ENCODE results near the gene TP53AIP1.

The TP53AIP1 gene

DNA sequence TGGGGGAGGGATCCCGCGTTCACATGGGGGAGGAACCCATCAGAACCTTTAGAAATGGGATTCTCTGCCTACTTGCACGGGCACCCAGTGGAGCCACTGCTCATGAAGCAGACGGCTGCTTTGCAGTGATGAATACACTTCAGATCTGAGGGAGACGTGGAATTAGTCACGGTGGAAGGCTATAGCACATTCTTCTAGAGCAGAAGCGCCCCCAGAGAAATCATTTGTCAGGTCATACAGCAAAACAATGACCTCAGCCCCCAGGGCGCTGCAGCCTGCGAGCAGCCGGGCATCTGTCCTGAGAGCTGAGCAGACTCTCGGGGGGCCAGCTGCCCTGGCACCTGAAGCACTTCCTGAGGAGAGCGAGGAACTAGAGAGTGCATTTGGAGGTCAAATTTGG is 12.7 kb downstream of the TP53AIP1 start:
- no peak for TF ChIP-seq HDGF (IDR thresholded peaks at IDR 0.05; ENCODE audit: borderline replicate concordance)
- no peak for TF ChIP-seq FOXK2 (IDR thresholded peaks at IDR 0.05)
- no peak for TF ChIP-seq ZNF384 (IDR thresholded peaks at IDR 0.05)
- no peak for TF ChIP-seq LEF1 (IDR thresholded peaks at IDR 0.05; ENCODE audit: borderline replicate concordance)
- no peak for TF ChIP-seq NFRKB (IDR thresholded peaks at IDR 0.05)
- no peak for TF ChIP-seq ARNT (IDR thresholded peaks at IDR 0.05)
- TF ChIP-seq FOXM1 (IDR thresholded peaks at IDR 0.05; ENCODE audit: borderline replicate concordance), result no peak
- TF ChIP-seq L3MBTL2 (conservative IDR thresholded peaks at IDR 0.05), result no peak
- no peak for TF ChIP-seq TARDBP (IDR thresholded peaks at IDR 0.05)
- TF ChIP-seq BHLHE40 (IDR thresholded peaks at IDR 0.05; ENCODE audit: borderline replicate concordance), result no peak
- TF ChIP-seq SUZ12 (IDR thresholded peaks at IDR 0.05), result no peak
- no peak for TF ChIP-seq FOXA1 (IDR thresholded peaks at IDR 0.05)
- CTCF ChIA-PET, result interaction anchor here (1.0 kb wide), 1 partner anchor 44 kb away, joined by 3 read pairs; no protein-coding TSS in a partner anchor
- no peak for DNase-seq (ENCODE audit: extremely low spot score)
- POLR2A ChIA-PET, result no interaction called here

DNA sequence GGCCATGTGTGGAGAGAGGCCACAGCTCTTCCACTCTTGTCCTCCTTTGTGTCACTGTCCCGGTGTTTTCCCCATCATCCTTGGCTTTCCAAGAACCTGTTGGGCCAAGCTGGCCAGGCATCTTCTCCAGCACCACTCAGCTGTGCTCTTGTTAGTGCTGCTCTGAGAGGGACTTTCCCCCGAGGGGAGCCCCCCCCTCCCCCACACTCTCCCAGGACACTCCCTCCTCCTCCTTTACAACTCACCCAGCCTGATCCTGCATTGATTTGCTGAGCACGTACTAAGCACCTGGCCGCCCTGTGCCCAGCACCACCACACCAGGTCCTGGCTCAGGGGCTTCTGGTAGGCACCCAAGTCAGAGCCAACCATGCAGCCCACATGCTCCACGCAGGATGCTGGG is 13.2 kb downstream of the TP53AIP1 start:
- CTCF ChIA-PET, result interaction anchor here (1.0 kb wide), 1 partner anchor 43 kb away, joined by 3 read pairs; no protein-coding TSS in a partner anchor
- POLR2A ChIA-PET, result no interaction called here
- no peak for DNase-seq (ENCODE audit: extremely low spot score)
- no peak for TF ChIP-seq L3MBTL2 (conservative IDR thresholded peaks at IDR 0.05)
- TF ChIP-seq BHLHE40 (IDR thresholded peaks at IDR 0.05; ENCODE audit: borderline replicate concordance), result no peak
- no peak for TF ChIP-seq LEF1 (IDR thresholded peaks at IDR 0.05; ENCODE audit: borderline replicate concordance)
- TF ChIP-seq HDGF (IDR thresholded peaks at IDR 0.05; ENCODE audit: borderline replicate concordance), result no peak
- no peak for TF ChIP-seq SUZ12 (IDR thresholded peaks at IDR 0.05)
- TF ChIP-seq ELF4 (IDR thresholded peaks at IDR 0.05), result no peak
- TF ChIP-seq, protein P1, sequence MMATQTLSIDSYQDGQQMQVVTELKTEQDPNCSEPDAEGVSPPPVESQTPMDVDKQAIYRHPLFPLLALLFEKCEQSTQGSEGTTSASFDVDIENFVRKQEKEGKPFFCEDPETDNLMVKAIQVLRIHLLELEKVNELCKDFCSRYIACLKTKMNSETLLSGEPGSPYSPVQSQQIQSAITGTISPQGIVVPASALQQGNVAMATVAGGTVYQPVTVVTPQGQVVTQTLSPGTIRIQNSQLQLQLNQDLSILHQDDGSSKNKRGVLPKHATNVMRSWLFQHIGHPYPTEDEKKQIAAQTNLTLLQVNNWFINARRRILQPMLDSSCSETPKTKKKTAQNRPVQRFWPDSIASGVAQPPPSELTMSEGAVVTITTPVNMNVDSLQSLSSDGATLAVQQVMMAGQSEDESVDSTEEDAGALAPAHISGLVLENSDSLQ (IDR thresholded peaks at IDR 0.05), result no peak
- TF ChIP-seq FOXK2 (IDR thresholded peaks at IDR 0.05), result no peak
- no peak for TF ChIP-seq SP1 (IDR thresholded peaks at IDR 0.05)
- no peak for TF ChIP-seq NFRKB (IDR thresholded peaks at IDR 0.05)
- TF ChIP-seq ZNF384 (IDR thresholded peaks at IDR 0.05), result no peak
- no peak for TF ChIP-seq CTBP1 (IDR thresholded peaks at IDR 0.05; ENCODE audit: borderline replicate concordance)
- TF ChIP-seq TARDBP (IDR thresholded peaks at IDR 0.05), result no peak
- TF ChIP-seq ARNT (IDR thresholded peaks at IDR 0.05), result no peak
- TF ChIP-seq FOXA1 (IDR thresholded peaks at IDR 0.05), result no peak
- TF ChIP-seq FOXM1 (IDR thresholded peaks at IDR 0.05; ENCODE audit: borderline replicate concordance), result no peak

DNA sequence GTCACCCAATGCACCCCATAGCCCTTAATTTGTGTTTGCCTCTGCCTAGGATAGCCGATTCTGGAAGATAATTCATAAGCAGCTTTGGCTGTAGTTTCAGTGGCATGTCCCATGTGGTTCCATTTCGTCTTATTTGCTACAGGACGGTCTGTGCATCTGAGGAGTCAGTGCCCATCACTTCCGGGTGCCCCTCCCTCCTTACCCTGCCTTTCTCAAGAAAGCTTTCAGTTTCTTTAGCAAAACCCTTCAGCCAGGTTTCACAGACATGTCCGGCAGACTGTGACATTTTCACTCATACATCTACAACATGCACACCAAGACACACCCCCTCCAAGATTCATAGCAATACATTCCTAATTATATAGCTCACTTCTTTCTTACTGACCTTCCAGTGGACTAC is 14.3 kb downstream of the TP53AIP1 start:
- CTCF ChIA-PET, result interaction anchor here (1.2 kb wide), 1 partner anchor 43 kb away, joined by 3 read pairs; no protein-coding TSS in a partner anchor
- no peak for DNase-seq (ENCODE audit: extremely low spot score)
- POLR2A ChIA-PET, result no interaction called here
- TF ChIP-seq SUZ12 (IDR thresholded peaks at IDR 0.05) (no peak), TARDBP (IDR thresholded peaks at IDR 0.05) (no peak), BHLHE40 (IDR thresholded peaks at IDR 0.05; ENCODE audit: borderline replicate concordance) (no peak), ARNT (IDR thresholded peaks at IDR 0.05) (no peak), ELF4 (IDR thresholded peaks at IDR 0.05) (no peak)
- TF ChIP-seq, protein P1 (IDR thresholded peaks at IDR 0.05), result no peak

DNA sequence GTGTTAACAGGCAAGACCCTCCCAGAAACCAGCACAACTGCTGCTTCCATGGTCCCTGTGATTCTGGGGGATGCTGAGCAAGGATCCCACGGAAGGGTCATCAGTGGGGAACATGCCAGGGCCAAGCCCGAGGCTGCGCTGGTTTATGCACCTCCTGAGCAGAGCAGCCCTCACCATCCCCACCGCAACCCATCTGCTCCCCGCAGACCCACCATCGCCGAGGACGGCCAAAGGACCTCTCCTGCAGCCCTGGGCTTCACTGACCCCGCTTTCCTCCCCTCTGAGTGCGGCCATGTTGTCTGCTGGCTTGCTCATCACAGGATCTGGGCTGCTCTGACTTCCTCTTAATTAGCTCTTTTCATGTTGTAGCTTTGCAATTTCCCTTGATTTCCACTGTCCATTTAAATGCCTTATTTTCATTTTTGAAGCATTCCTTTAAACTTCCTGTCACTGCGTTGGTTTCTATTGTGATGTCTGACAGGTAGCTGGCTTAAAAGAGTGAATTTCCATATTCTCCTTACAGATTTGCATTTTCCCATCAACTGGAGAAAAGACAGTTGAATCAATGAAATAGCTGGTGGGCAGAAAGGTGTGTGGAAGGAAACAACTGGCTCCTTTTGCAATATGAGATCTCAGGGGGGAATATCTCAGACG is 14.9 kb downstream of the TP53AIP1 start:
- ChIA-PET CTCF (interaction anchor here (1.2 kb wide), 1 partner anchor 42 kb away, joined by 3 read pairs; no protein-coding TSS in a partner anchor), POLR2A (no interaction called here)
- TF ChIP-seq FOXK2 (IDR thresholded peaks at IDR 0.05) (no peak), HDGF (IDR thresholded peaks at IDR 0.05; ENCODE audit: borderline replicate concordance) (no peak), SUZ12 (IDR thresholded peaks at IDR 0.05) (no peak), L3MBTL2 (conservative IDR thresholded peaks at IDR 0.05) (no peak), BHLHE40 (IDR thresholded peaks at IDR 0.05; ENCODE audit: borderline replicate concordance) (no peak), SP1 (IDR thresholded peaks at IDR 0.05) (no peak), ARNT (IDR thresholded peaks at IDR 0.05) (no peak), LEF1 (IDR thresholded peaks at IDR 0.05; ENCODE audit: borderline replicate concordance) (no peak), FOXM1 (IDR thresholded peaks at IDR 0.05; ENCODE audit: borderline replicate concordance) (no peak), NFRKB (IDR thresholded peaks at IDR 0.05) (no peak), TARDBP (IDR thresholded peaks at IDR 0.05) (no peak), ELF4 (IDR thresholded peaks at IDR 0.05) (no peak), FOXA1 (IDR thresholded peaks at IDR 0.05) (no peak)
- no peak for DNase-seq (ENCODE audit: extremely low spot score)

DNA sequence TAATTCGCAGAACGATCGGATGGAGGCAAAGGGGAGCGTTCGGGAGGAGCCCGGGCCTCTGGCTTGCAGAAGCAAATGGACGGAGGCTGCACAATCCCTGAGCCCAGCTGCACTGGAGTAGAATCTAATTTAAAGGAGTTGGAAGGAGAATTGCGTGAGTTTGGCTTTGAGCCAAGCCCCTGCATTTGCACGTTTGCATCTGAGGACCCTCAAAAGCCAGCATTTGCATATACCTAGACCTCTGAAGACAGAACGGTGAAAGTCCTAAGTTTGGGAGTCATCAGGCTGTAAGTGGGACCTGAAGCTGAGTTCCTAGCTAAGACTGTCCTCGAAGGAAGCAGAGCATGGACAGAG is 15.6 kb downstream of the TP53AIP1 start:
- POLR2A ChIA-PET, result no interaction called here
- TF ChIP-seq CTBP1 (IDR thresholded peaks at IDR 0.05; ENCODE audit: borderline replicate concordance), result no peak
- TF ChIP-seq ARNT (IDR thresholded peaks at IDR 0.05), result no peak
- TF ChIP-seq LEF1 (IDR thresholded peaks at IDR 0.05; ENCODE audit: borderline replicate concordance), result no peak
- no peak for TF ChIP-seq L3MBTL2 (conservative IDR thresholded peaks at IDR 0.05)
- no peak for TF ChIP-seq TARDBP (IDR thresholded peaks at IDR 0.05)
- TF ChIP-seq ZNF384 (IDR thresholded peaks at IDR 0.05), result no peak
- TF ChIP-seq FOXK2 (IDR thresholded peaks at IDR 0.05), result no peak
- TF ChIP-seq NFRKB (IDR thresholded peaks at IDR 0.05), result no peak
- TF ChIP-seq FOXA1 (IDR thresholded peaks at IDR 0.05), result no peak
- TF ChIP-seq FOXM1 (IDR thresholded peaks at IDR 0.05; ENCODE audit: borderline replicate concordance), result no peak
- CTCF ChIA-PET, result no interaction called here

DNA sequence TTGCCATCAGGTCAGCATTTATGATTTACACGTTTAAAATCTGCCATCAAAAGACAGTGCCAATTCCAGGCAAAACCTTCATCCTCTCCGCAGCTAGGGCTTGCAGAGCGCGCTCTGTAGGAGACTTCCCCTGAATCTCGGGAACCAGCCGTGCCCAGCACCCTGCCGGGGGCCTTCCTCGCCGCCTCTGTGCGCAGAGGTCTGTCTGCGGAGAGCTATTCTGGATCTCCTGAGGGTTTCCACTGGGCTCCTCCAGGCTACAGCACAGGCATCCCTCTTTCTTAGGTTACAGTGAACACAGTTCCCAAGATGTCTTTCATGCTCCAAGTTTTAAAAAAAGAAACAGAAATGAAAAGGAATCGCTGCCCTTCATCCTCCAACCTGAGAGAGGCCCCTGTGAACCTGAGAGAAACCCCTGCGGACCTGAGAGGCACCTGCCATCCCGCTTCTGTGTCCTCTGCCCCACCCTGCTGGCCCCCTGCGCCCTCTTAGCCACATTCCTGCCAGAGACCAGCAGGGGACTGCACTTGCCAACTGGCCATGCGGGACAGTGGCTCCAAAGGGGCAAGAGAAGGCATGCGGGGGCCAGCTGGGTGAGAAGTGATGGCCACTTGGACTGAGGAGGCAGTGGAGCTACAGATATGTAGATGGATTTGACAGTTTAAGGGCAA is 16.1 kb downstream of the TP53AIP1 start:
- ChIA-PET CTCF (no interaction called here), POLR2A (no interaction called here)
- TF ChIP-seq ZNF384 (IDR thresholded peaks at IDR 0.05), result no peak
- no peak for TF ChIP-seq HDGF (IDR thresholded peaks at IDR 0.05; ENCODE audit: borderline replicate concordance)
- TF ChIP-seq TARDBP (IDR thresholded peaks at IDR 0.05), result no peak
- no peak for DNase-seq (ENCODE audit: extremely low spot score)

More for the DNA sequence above, 15.6 kb downstream of the TP53AIP1 start:
- DNase-seq (ENCODE audit: extremely low spot score), result no peak

Data from HEK293T (cell line).